C4-2B (cell line): ENCODE data around the gene MEGF11.

Experiments
- CTCF ChIP-seq: fragments of 450-650 bp; conservative IDR thresholded peaks from 2 replicates; pipeline ENCODE4 v1.5.1; 2017; ENCODE audit warnings: mild to moderate bottlenecking
- ZFX ChIP-seq: fragments of 450-650 bp; IDR thresholded peaks from 2 replicates; pipeline ENCODE4 v1.6.1; 2017

DNA sequence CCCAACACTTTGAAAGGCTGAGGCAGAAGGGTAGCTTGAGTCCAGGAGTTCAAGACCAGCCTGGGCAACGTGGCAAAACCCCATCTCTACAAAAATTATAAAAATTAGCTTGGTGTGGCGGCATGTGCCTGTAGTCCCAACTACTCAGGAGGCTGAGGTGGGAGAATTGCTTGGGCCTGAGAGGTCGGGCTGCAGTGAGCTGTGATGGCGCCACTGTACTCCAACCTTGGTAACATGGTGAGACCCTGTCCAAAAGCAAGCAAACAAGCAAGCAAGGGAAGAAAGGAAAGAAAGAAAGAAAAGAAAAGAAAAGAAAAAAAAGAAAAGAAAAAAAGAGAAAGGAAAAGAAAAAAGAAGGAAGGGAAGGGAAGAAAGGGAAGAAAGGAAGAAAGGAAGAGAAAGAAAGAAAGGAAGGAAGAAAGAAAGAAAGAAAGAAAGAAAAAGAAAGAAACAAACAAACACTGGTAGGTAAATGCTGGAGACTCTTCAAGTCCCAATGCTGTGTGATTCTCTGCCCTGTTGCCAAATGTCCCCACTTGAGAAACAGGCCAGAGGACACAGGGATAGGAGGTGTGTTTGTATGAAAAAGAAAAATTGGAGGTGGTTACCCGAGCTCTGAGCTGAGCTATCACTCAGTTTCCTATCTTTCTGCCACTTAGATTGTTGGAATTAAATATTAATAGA, 263.1 kb downstream of the MEGF11 start:
- TF ChIP-seq CTCF: no peak
- no peak for TF ChIP-seq ZFX
